NCI-H526 treated with DMSO at 0.1 percent for 48 hours (cell line): ENCODE results near the gene SLC26A6.

Experiments used
- DNase-seq: peaks from one replicate; lab custom pipeline; 2025; lab: John Stamatoyannopoulos, UW

Gene SLC26A6, protein sequence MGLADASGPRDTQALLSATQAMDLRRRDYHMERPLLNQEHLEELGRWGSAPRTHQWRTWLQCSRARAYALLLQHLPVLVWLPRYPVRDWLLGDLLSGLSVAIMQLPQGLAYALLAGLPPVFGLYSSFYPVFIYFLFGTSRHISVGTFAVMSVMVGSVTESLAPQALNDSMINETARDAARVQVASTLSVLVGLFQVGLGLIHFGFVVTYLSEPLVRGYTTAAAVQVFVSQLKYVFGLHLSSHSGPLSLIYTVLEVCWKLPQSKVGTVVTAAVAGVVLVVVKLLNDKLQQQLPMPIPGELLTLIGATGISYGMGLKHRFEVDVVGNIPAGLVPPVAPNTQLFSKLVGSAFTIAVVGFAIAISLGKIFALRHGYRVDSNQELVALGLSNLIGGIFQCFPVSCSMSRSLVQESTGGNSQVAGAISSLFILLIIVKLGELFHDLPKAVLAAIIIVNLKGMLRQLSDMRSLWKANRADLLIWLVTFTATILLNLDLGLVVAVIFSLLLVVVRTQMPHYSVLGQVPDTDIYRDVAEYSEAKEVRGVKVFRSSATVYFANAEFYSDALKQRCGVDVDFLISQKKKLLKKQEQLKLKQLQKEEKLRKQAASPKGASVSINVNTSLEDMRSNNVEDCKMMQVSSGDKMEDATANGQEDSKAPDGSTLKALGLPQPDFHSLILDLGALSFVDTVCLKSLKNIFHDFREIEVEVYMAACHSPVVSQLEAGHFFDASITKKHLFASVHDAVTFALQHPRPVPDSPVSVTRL

DNA sequence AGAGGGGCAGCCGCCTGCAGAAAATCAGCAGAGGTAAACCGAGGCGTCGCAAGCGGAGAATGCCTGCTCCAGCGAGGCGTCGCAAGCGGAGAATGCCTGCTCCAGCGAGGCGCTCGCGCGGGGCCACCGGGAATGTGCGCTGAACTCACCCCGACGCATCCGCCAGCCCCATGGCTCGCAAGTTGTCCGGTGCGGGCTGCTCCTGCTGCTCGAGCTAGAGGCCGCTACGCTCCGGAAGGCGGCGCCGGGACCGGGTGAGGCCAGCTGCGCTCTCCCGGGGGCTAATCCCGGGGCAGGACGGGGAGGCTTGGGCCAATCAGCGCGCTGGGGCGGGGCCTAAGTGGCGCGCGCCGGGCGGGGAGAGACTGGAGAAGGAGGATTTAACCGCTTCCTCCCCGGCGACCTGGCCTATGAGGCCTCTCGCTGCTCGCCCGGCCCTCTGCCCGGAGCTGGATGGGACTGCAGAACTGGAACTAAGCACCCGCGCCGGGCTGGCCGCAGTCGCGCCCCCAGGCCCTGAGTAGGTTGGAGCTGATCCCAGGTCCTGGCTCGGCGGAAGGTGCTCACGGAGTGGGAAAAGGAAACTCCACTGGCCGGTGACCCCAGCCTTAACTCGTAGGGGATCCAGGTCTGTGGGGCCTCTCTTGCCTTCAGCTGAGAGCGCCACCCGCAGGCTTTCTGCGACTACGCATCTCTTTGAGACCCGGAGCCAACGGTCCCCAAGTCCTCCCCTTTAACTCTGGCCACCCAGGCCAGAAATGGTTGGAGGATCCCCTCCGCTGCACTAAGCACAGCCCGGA lies at the start of gene SLC26A6:
Gene SLC26A6, minus strand, starts transcription at position 240 of the 800 bp plus-strand sequence. Its CDS starts 68 bp downstream, at position 172.
- peak; percentile 88 for DNase-seq

DNA sequence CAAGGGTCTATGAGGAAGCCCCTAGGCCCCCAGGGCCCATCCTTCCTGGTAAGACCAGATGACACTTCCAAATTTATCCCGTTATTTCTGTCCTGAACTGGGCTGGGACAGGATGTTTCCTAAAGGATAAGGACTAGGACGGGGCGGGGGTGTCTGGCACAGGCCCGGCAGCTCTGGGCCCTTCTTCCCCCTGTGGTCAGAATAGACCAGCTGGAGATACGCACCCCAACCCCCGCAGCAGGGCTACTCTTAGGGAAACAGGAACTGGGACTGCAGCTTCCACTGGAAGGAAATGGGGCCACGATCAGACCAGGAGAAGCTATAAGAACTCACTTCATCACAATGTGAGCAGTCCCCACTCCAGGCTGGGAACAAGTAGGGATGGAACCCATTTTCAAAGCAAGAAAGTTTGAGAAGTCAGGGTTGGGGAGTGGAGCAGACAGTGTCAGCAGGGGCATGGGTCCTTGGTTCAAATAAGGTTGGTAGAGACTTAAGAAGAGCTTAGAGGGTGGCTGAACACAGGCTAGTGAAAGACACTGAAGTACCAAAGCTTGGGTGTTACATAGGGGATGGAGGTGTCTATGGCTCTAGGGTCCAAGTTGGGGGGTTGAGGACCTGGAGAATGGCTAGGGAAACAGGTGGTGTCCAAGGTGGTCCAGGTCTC lies 49.4 kb upstream of the SLC26A6 start:
- DNase-seq: no peak

DNA sequence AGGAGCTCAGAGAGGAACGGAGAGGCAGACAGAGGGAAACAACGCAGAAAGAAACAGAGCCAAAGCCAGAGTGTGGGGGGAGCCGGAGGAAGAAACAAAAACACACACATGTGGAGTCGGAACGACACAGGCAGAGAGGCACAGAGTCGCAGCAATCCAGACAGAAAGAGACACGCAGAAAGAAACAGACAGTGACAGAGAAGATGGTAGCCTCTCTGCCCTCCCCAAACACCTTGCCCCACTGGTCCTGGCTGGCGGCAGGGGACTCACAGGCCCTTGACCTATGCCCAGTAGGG lies 48.7 kb upstream of the SLC26A6 start:
- DNase-seq: no peak

DNA sequence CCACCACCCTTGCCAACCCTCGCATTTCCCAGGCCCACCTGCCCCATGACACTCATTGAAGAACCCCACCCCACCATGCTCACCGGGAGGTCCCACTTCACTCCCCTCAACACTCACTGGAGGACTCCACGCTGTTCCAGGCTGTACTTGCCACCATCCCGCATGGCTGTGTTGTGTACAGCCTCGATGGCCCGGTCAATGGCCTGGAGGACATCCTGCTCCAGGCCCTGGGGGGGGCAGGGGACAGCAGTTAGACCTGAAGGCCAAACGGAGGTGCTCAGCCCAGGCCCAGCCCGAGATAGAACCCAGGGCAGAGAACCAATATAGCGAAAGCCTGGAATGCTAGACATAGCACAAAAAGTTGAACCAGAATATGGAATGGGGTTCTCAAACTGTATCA lies 47.5 kb upstream of the SLC26A6 start:
- DNase-seq: no peak

DNA sequence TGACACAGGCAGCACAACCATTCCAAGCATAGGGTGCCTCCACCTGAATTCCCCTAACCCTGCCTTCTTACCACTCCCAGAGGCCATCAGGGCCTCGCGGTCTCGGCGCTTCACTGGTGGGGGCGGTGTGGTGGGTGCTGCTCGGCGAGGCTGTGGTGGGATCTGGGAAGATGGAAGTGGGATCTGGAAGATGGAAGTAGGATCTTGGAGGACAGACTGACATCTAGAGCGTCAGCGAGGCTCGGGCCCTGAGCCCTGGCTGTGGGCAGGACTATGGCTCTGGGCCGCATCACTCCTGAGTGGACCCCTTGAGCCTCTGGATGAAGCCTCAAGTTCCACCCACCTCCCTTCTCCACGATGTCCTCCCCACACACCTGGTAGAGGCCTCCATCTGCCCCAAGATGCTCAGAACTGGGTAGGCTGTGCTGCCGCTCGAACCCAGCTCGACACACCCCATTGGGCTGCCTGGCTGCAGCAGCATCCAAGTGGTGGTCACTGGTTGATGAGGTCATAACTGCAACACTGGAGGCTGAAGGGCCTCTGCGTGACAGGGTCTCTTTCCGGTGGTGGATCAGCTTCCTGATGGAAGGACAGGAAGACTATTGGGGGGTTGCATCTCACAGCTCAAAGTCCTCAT lies 46.8 kb upstream of the SLC26A6 start:
- DNase-seq: no peak

DNA sequence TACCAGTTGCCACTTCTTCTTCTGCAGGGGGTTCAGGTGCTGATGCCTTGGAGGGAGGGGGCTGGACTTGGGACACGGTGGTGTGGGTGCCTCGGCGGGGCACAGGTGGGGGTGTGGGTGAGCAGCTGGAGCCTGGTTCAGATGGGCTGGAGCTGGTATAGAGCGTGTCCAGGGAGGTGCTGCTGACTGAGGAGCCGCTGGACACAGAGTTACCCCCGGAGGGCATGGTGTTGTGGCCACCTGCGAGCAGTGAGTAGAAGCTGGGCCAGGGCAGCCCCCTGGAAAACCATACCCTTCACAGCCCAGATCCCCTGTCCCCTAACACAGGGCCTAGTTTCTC lies 46.2 kb upstream of the SLC26A6 start:
- DNase-seq: no peak

DNA sequence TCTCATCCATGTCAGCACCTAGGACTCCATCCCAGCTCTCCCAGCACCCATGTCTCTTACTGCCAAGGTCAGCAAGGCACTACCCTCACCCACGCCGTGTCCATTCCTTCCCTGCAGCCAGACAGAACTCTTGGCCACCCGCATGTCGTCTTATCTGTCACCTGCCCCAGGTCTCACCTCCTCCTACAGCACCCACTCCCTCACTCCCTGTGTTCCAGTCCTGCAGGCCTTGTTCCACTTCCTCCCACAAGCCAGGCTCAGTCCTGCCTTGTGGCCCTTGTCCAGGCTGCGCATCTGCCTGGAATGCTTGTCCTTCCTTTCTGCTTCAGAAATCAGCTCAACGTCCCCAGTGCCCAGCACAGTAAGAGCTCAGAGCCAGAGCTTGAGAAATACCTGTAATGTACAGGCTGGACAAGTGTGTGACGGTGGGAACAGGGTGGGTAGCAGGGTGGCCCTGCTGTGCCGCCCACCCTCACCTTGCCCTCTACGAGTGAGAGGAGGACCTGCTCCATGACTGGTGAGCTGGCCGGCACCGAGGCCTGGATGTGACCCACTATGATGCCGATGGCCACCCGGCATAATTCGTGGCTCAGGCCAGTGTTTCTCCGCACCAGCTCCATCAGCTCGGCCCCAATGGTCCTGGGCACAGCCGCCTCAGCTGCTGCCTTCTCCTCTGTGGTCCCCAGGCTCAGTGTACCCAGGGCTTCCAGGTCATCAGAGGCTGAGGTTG lies 45.7 kb upstream of the SLC26A6 start:
- DNase-seq: no peak

DNA sequence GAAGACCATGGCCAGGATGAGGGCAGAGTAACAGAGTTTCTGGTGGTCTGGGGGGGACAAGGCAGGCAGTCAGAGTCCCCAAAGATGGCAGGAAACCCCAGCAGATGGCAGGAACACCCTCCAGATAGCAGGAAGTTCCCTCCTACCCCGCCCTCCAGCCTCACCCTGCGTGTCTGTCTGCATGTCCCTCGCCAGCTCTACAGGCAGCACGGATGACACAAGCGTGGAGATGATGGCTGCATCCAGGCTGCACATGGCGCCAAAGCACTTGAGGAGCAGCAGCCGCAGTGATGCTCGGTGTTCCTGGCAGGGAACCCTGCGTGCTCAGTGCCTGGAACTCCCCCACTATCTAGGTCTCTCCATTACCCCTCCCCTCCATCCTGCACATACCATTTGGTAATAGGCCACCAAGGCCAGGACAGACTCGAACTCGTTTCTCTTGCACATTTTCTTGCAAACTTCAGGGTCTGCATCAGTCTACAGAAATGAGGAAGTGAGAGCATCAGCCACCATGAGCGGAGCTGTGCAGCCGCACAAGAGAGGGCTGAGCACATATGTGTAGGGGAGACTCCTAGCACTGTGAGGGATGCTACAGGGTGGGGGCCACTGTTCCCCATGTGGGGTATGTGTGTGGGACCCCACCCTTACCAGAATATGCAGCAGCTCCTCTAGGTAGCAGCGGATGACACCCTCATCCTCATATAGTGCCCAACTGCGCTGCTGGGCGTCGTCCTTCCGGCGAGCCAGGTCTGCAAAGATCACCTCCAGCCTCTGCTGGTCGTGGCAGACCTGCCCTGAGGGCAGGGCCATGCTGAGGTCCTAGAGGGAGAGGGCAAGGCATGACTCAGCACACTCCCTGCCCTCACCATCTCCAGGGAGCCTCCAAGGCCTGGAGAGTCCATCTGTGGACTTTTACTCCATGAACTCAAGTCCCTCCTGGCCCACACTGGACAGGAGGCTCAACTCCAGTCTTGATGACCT lies 44.4 kb upstream of the SLC26A6 start:
- no peak for DNase-seq

DNA sequence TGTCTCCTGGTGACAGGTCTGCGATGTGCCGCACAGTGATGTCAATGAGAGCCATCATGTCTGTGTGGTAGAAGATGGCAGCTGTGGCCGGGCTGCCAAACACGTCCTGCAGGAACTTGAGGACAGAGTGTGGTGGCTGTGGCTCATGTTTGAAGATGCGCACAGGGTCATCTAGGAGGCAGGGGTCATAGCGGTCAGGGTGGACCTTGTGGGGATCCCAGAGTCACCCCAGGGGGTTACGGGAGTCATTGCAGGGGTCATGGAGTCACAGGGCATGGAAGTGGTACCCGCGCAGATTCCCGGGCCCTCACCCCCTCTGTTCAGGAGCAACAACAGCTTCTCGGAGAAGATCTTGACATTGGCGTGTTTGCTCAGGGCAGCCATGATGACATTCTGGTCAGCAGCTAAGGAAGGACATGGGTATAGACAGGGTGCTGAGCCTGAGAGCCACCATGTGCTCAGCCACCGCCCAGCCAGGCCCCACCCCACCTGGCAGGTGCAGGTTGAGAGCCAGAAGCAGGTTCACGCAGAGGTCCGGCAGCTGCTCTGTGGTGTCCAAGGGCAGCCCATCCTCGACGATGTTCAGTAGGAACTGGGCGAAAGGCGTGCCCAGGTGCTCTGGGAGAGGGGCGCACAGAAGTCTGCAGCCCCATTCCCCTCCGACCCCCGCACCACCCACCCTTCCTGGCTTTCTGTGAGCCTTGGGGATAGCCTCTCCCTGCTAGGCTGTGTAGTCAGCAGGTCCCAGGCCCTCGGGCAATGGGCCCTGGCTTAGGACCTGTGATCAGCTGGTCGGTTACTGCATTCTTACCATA lies 43.5 kb upstream of the SLC26A6 start:
- DNase-seq: no peak

DNA sequence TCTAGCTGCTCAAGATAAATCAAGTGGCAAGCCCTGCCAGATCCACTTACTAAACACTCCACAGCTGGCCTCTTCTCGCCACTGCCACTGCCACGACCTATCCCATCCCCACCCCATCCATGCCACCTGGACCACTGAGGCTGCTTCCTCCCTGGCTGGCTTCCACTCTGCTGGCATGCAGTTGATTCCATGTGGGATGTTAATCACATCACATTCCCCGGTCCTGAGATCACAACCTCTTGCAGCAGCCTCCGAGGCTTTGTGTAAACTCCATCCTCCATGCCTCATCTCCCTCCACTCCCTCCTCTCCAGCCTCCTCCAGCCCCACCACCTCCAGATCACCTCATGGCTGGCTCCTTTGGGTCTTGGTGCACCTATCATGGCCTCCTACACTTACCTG lies 42.8 kb upstream of the SLC26A6 start:
- DNase-seq: no peak

DNA sequence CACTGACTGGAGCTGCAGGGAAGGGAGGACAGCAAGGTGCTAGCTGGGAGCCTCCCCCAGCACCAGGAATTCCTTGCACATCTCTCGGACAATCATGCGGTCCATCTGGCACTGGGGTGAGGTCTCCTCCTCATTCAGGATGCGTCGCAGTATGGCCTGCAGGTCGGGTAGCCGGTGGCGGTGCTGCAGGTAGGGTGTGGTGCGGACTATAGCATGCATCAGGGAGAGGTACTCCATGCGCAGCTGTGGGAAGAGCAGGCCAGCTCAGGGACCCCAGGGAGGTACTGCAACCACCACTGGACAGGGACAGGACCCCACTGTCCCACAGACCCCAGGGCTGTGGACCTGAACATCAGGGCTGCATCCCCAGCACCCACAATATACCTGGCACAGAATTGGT lies 39.2 kb upstream of the SLC26A6 start:
- no peak for DNase-seq

DNA sequence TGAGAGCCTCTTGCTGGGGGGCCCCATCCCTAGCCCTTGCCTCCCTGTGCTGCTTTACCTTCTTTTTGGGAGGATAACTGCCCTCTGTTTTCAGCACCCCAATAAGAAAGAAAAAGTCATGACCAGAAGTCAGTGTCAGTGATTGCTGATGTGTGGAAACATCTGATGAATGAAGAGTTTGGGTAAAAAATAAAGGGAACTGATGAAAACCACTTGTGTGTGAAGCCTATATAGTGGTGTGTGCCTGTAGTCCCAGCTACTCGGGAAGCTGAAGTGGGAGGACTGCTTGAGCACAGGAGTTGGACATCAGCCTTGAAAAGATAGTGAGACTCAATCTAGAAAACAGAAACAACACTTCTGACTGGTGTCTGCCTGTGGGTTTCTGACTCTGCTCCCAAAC lies 37.3 kb upstream of the SLC26A6 start:
- DNase-seq: no peak

DNA sequence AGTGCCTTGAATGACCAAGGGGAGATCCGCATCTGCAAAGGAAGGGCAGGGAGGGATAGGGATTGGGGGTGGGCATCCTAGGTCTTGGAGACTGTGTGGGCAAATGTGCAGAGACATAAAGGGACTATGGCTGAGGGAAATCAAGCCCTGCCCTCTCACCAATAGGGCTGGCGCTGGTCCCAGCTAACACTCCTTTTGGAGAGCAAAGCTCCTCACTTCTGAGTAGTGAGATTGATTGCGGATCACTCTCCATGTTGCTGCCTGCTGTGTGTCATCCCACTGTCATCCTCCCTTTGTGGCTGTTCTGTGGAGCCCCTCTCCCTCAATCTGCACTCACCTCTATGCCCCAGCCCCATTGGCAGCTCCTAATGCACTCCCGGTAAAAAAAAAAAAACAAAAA lies 29.7 kb upstream of the SLC26A6 start:
- DNase-seq: no peak

DNA sequence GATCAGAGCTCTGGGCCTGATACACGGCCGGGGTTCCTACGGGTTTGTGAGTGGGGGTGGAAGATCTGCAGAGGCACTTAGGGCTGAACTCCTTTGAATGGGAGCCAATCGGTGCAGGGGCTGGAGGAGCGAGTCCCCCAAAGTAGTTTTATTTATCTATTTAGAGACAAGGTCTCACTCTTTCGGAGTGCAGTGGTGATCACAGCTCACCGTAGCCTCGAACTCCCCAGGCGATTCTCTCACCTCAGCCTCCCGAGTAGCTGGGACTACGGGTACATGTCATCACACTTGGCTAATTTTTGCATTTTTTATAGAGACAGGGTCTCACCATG lies 29.0 kb upstream of the SLC26A6 start:
- DNase-seq: no peak

DNA sequence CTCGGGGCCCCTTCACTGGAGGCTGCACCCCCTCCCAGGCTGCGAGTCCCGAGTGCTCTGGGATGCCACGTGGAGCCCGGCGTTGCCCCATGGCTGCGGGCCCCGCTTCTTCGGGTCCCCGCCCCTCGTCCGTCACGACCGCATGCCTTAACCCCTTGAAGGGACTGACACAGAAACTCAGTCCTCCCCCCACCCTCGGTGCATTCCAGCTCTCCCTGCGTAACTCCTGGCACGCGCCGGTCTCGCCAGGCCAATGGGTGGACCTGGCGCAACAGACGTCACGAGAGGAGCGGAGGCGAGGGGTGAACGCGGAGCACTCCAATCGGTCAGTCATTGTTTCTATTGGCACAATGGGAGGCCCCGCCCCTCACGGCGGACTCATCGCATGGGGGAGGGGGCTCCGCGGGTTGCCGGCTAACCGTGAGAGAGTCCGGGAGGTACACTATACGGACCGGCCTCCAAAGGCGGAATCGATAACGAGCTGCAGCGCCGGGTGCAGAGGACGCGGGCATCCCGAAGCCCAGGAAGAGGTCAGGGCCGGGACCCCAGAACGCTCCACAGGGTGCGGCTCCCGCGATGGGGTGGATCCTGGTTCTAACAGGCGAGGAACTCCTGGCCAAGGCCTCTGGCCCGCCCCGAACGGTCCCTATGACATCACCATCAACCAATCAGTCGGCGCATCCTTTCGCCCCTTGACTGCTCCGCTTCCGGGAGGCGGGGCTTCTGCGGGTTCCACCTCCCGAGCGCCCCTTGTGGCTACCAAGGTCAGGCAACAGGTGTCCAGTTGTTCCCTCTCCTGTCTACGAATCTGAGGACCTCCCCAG lies 28.4 kb upstream of the SLC26A6 start:
- peak; percentile 93 for DNase-seq

DNA sequence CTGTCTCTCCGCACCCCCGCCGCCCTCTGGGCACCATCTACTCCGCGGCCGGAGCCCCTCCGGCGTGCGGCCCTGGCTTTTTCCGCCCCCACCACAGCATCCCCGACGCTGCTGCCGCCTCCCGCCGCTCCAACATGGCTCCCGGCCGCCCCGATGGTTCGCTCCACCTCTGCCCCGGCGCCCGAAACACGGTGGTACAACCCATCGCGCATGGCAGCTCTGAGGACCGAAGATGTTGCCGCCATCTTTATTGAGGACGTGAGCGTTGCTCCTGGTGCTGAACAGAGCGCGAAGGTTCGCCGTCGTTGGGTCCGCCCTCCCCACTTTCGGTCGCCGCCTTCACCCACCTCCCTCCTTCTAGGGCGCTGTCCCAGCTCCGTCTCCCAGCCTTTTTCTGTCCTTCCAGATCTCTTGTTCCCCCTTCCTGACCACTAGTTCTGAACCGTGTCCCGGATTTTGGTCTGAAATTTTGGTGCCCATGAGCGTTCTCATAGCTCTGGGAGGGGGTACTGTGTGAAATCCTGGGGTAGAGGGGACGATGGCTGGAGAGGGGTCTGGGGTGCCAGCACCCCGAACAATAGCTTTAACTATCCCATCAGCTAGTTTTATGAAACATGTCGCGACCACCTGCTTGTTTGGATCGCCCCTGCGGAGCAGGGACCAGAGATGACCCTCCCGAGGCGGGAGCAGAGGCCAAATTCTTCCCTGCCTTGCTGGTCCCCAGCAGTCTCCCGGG lies 27.7 kb upstream of the SLC26A6 start, which contains the start of gene CELSR3:
Gene CELSR3, minus strand, starts transcription at position 134 of the 736 bp plus-strand sequence. CDS start 252 bp downstream, outside the sequence.
- peak; percentile 68 for DNase-seq

DNA sequence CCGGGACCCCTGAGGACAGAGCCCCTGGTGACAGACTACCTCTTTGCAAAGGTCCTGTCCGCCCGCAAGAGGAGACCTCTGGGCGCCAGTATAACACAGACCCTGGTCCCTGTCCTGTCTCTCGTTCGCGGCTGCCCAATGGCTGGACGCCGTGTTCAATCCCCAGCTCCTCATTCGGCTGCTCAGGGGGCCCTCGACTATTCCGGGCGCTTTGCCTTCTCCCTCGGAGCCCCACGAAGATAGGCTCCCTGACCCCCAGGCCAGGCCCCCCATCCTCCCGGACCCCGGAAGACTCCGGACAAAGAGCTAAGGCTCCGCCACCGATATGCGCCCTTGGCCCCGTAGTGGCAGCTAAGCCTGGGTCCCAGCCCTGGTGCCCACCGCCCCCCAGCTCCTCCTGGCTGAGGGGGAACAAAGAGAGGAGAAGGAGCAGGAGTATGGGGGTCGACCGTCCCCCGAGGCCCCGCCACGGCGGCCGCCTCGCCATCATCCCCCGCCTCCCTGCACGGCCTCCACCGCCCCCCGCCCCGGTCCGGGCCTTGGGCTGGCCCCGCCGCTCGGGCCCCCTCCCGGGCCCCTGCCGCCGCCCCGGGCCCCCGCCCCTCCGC lies 27.0 kb upstream of the SLC26A6 start:
- no peak for DNase-seq
